Measurements from ENCODE around the gene TOB1. TPM values are rescaled to one million over a fixed set of nuclear protein-coding genes. Genes with fewer than 3 reads are reported as not detected.
A peak's percentile ranks its signal among the peaks of the same experiment; 100 is the strongest.

TOB1 gene
- total and polyA plus RNA-seq, 9 of the 15 experiments (the other 6 are each of a cell fraction or from before 2014, with no cell fraction given), result 4.8 to 63.7 (median 13.2) TPM

GRCh38 chr17:50866261-50866949 lies at the start of gene TOB1 (continued):
- TF ChIP-seq, protein P1, sequence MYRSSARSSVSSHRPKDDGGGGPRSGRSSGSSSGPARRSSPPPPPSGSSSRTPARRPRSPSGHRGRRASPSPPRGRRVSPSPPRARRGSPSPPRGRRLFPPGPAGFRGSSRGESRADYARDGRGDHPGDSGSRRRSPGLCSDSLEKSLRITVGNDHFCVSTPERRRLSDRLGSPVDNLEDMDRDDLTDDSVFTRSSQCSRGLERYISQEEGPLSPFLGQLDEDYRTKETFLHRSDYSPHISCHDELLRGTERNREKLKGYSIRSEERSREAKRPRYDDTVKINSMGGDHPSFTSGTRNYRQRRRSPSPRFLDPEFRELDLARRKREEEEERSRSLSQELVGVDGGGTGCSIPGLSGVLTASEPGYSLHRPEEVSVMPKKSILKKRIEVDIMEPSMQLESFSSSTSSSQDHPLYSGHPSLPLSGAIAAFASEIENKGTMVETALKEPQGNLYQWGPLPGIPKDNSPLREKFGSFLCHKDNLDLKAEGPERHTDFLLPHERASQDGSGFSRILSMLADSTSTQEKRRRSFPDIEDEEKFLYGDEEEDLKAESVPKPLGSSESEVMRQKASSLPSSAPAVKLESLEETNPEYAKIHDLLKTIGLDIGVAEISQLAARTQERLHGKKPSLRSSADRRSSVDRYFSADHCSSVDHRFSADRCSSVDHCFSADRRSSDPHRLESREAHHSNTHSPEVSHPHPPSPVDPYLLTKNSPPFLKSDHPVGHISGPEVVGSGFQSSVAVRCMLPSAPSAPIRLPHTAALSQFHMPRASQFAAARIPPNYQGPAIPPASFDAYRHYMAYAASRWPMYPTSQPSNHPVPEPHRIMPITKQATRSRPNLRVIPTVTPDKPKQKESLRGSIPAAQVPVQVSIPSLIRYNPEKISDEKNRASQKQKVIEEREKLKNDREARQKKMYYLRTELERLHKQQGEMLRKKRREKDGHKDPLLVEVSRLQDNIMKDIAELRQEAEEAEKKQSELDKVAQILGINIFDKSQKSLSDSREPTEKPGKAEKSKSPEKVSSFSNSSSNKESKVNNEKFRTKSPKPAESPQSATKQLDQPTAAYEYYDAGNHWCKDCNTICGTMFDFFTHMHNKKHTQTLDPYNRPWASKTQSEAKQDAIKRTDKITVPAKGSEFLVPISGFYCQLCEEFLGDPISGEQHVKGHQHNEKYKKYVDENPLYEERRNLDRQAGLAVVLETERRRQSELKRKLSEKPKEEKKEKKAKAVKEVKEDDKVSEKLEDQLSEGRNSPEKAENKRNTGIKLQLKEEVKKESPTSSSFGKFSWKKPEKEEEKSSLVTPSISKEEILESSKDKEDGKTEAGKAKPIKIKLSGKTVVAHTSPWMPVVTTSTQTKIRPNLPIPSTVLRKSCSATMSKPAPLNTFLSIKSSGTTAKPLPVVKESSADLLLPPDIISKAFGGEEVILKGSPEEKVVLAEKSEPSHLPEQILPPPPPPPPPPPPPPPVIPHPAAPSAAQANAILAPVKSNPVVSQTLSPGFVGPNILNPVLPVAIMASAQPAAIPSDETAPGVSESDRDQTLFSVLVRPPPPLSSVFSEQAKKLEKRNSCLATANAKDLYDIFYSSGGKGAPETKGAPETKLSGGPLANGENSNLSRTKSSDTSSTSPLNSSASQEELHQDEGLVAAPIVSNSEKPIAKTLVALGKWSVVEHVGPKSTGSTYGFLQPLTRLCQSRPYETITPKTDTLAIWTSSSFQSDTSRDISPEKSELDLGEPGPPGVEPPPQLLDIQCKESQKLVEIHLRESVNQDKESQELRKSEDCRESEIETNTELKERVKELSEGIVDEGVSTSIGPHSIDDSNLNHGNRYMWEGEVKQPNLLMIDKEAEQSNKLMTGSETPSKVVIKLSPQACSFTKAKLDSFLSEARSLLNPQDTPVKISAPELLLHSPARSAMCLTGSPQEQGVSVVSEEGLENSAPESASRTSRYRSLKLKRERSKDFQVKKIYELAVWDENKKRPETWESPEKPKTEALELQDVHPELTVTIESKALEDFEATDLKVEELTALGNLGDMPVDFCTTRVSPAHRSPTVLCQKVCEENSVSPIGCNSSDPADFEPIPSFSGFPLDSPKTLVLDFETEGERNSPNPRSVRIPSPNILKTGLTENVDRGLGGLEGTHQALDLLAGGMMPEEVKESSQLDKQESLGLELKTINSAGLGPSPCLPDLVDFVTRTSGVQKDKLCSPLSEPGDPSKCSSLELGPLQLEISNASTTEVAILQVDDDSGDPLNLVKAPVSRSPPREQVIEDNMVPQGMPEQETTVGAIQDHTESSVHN (IDR thresholded peaks at IDR 0.05; ENCODE audit: borderline replicate concordance in 1 of 2, low read depth in 1 of 2), result no peak
- TF ChIP-seq ZFPM2 (CRISPR knock-in tag; IDR thresholded peaks at IDR 0.05) (no peak), BHLHE40 (IDR thresholded peaks at IDR 0.05; ENCODE audit: low read length) (0 out of 2 replicates have a peak, but pooled peaks have one; percentile 38), MAX (CRISPR knock-in tag; IDR thresholded peaks at IDR 0.05) (no peak), CTCFL (IDR thresholded peaks at IDR 0.05; ENCODE audit: borderline replicate concordance, insufficient read depth, low read depth, low read length, poor library complexity, severe bottlenecking) (no peak), TSC22D4 (tag; IDR thresholded peaks at IDR 0.05) (no peak), CBX2 (IDR thresholded peaks at IDR 0.05; ENCODE audit: insufficient read depth, low read length, poor library complexity, severe bottlenecking) (no peak), TAL1 (IDR thresholded peaks at IDR 0.05) (no peak), NFRKB (IDR thresholded peaks at IDR 0.05; ENCODE audit: low read depth) (peak; percentile 70)
- TF ChIP-seq, protein P2, sequence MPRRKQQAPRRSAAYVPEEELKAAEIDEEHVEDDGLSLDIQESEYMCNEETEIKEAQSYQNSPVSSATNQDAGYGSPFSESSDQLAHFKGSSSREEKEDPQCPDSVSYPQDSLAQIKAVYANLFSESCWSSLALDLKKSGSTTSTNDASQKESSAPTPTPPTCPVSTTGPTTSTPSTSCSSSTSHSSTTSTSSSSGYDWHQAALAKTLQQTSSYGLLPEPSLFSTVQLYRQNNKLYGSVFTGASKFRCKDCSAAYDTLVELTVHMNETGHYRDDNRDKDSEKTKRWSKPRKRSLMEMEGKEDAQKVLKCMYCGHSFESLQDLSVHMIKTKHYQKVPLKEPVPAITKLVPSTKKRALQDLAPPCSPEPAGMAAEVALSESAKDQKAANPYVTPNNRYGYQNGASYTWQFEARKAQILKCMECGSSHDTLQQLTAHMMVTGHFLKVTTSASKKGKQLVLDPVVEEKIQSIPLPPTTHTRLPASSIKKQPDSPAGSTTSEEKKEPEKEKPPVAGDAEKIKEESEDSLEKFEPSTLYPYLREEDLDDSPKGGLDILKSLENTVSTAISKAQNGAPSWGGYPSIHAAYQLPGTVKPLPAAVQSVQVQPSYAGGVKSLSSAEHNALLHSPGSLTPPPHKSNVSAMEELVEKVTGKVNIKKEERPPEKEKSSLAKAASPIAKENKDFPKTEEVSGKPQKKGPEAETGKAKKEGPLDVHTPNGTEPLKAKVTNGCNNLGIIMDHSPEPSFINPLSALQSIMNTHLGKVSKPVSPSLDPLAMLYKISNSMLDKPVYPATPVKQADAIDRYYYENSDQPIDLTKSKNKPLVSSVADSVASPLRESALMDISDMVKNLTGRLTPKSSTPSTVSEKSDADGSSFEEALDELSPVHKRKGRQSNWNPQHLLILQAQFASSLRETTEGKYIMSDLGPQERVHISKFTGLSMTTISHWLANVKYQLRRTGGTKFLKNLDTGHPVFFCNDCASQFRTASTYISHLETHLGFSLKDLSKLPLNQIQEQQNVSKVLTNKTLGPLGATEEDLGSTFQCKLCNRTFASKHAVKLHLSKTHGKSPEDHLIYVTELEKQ (CRISPR knock-in tag; IDR thresholded peaks at IDR 0.05), result no peak
- TF ChIP-seq, protein P3, sequence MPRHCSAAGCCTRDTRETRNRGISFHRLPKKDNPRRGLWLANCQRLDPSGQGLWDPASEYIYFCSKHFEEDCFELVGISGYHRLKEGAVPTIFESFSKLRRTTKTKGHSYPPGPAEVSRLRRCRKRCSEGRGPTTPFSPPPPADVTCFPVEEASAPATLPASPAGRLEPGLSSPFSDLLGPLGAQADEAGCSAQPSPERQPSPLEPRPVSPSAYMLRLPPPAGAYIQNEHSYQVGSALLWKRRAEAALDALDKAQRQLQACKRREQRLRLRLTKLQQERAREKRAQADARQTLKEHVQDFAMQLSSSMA (CRISPR knock-in tag; IDR thresholded peaks at IDR 0.05), result 0 out of 2 replicates have a peak, but pooled peaks have one; percentile 35

All from K562 (cell line).